Mesenteric fat pad (tissue), 1 donor: Measurements from ENCODE around the gene MAP2K6. TPM values are rescaled to one million over a fixed set of nuclear protein-coding genes. Genes with fewer than 3 reads are reported as not detected.

Experiments
- DNase-seq: peaks from one replicate; pipeline ENCODE4 v3.0.0-alpha.2; 2020; ENCODE audit warnings: low spot score
- total RNA-seq: library from RNA; stranded (reverse); fragmentation: NEBNext Ultra II Directional; extraction: Animal tissue kit (Norgen Biotek cat#: 25700); gene quantifications from one replicate; pipeline ENCODE4 v1.2.1, GENCODE V29; 2021
- donor health status: DM: yes; HTN: yes; CAD: no.

Gene MAP2K6
- total RNA-seq, 1 donor from 2014 or later = 22.1 TPM

- DNase-seq = no peak
These were observed 160.0 kb downstream of the MAP2K6 start for GRCh38 chr17:69574257-69575197.

- DNase-seq = no peak
These were observed 160.9 kb downstream of the MAP2K6 start for GRCh38 chr17:69575346-69575761.

GRCh38 chr17:69577098-69577497, 162.6 kb downstream of the MAP2K6 start:
- no peak for DNase-seq

GRCh38 chr17:69578385-69578936, 164.0 kb downstream of the MAP2K6 start:
- DNase-seq = no peak

- no peak for DNase-seq
These were observed 165.6 kb downstream of the MAP2K6 start for GRCh38 chr17:69579961-69580677.

- DNase-seq = no peak
These were observed 166.8 kb downstream of the MAP2K6 start for GRCh38 chr17:69581061-69581961.

GRCh38 chr17:69588316-69588715, 173.8 kb downstream of the MAP2K6 start:
- DNase-seq = no peak

GRCh38 chr17:69588827-69589239, 174.3 kb downstream of the MAP2K6 start:
- DNase-seq = no peak

GRCh38 chr17:69590671-69591070, 176.2 kb downstream of the MAP2K6 start:
- no peak for DNase-seq

GRCh38 chr17:69592692-69593350, 178.3 kb downstream of the MAP2K6 start:
- no peak for DNase-seq

- DNase-seq = no peak
These were observed 178.8 kb downstream of the MAP2K6 start for GRCh38 chr17:69593351-69593715.

GRCh38 chr17:69593716-69594115, 179.2 kb downstream of the MAP2K6 start:
- DNase-seq = no peak

- no peak for DNase-seq
These were observed 180.1 kb downstream of the MAP2K6 start for GRCh38 chr17:69594641-69595040.

GRCh38 chr17:69596141-69596540, 181.6 kb downstream of the MAP2K6 start:
- no peak for DNase-seq

GRCh38 chr17:69597898-69598692, 183.6 kb downstream of the MAP2K6 start:
- DNase-seq = no peak

- no peak for DNase-seq
These were observed 188.5 kb downstream of the MAP2K6 start for GRCh38 chr17:69602972-69603371.
